GM18873 (cell line): Measurements from ENCODE around the gene TGM2.
A peak's percentile ranks its signal among the peaks of the same experiment; 100 is the strongest.
"Not testable (repeated sequence)": the region's sequence is repeated elsewhere in the genome, so short reads cannot be mapped to it uniquely, and the experiment has no call there.

Source experiments
- ATAC-seq: cut with Tn5 transposase; IDR thresholded peaks from one replicate; pipeline ENCODE4 v1.9.1; 2021; ENCODE audit warnings: mild to moderate bottlenecking, moderate library complexity, moderate number of reproducible peaks; ENCODE audit not compliant: unreplicated experiment, low FRiP score

Gene TGM2

GRCh38 chr20:38106461-38106860 is 58.6 kb downstream of the TGM2 start:
- ATAC-seq, result no peak

DNA sequence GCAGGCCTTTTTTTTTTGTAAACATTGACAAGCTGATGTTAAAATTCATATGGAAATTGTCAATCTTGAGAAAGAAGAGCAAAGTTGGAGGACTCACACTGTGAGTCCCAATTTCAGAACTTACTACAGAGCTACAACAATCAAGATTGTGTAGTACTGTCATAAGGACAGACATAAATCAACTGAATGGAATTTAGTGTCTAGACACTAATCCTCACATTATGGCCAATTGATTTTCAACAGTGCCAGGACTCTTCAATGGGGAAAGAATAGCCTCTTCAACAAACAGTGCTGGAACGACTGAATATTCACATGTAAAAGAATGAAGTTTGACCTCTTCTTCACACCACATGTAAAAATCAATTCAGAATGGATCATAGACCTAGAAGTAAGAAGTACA is 60.8 kb downstream of the TGM2 start:
- ATAC-seq, result no peak

GRCh38 chr20:38102206-38102605 is 62.9 kb downstream of the TGM2 start:
- not testable (repeated sequence) for ATAC-seq

DNA sequence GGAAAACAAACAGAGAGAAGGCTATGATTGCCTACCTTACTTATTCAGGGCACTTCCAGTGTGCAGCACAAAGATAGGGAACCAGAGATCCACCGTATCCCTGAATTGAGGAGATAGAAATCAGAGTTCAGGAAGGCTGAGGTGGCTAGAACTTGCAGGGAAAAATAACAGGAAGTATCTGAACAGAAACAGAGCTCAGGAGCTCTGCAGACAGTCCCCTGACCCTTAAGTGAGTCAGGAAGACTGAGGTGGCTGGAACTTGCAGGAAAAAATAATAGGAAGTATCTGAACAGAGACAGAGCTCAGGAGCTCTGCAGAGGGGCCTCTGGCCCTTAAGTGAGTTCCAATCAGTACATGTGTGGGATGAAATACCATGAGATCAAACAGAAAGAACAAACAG is 66.1 kb downstream of the TGM2 start:
- no peak for ATAC-seq

- no peak for ATAC-seq
These were observed 69.9 kb downstream of the TGM2 start for GRCh38 chr20:38095017-38095686.

- peak; percentile 51 for ATAC-seq
These were observed 70.6 kb downstream of the TGM2 start for GRCh38 chr20:38094373-38094891.

DNA sequence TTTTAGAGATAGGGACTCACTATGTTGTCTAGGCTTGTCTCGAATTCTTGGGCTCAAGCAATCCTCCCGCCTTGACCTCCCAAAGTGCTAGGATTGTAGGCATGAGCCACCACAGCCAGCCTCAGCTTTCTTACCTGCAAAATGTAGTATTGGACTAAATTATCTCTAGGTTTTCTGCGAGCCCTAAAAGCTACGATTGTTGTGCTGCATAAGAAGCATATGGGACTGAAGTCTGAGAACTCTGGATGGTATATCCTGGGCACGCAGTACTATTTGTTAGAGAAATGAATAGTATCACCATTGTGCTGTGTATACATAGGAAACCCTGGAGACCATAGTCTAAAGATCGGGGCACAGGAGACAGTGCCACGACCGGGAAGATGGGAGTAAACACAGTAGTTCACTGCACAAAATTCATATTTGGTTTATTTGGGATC is 71.4 kb downstream of the TGM2 start:
- no peak for ATAC-seq

- no peak for ATAC-seq
These were observed 72.2 kb downstream of the TGM2 start for GRCh38 chr20:38092915-38093314.

- ATAC-seq, result no peak
These were observed 72.7 kb downstream of the TGM2 start for GRCh38 chr20:38092260-38092857.

DNA sequence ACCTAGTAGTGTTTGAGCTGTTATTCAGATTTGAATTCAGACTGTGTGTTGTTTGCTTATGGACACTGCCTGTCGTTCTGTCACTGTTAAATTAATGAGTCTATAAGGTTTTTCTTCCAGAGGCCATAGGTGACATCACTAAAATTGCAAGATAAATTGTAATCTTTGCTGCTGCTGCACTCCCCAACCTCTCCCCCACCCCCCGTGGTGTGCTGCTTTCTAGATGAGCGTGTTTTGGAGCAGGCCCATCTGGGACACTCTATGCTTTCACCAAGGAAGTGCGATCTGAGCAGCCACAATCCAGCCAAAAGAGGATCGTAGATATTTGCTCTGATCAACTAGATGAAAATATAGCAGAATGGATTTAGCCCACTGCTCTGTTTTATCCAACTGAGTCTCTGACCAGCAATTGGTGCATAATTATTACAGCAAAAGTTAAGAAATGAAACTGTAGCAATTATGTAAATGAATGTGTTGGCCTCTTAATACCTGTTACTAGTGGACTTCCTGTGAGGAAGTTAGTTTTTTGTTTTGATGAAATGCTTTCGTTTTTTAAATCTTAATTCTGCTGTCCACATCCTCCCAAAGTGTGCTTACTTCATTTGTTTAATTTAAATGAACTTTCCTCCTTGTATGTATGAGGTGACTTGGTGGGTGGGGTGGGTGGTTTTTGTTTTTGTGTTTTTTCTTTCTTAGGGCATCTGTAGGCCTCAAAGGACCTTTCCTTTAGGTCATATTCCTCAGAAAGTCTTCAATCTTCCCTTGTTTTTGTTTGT is 73.4 kb downstream of the TGM2 start:
- no peak for ATAC-seq

GRCh38 chr20:38090061-38090460 is 75.0 kb downstream of the TGM2 start:
- ATAC-seq, result no peak

- no peak for ATAC-seq
These were observed 75.6 kb downstream of the TGM2 start for GRCh38 chr20:38089500-38089899.

- ATAC-seq, result no peak
These were observed 80.0 kb downstream of the TGM2 start for GRCh38 chr20:38085026-38085425.

GRCh38 chr20:38084425-38084951 is 80.6 kb downstream of the TGM2 start:
- ATAC-seq, result no peak

- no peak for ATAC-seq
These were observed 81.6 kb downstream of the TGM2 start for GRCh38 chr20:38083338-38084048.

- ATAC-seq, result no peak
These were observed 82.2 kb downstream of the TGM2 start for GRCh38 chr20:38082894-38083293.

DNA sequence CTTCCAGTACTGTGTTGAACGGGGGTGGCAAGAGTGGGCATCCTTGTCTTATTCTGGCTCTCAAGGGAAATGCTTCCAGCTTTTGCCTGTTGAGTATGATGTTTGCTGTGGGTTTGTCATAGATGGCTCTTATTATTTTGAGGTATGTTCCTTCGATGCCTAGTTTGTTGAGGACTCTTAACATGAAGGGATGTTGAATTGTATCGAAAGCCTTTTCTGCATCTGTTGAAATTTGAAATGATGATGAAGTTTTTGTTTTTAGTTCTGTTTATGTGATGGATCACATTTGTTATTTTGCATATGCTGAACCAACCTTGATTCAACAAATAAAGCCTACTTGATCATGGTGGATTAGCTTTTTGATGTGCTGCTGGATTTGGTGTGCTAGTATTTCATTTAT is 83.5 kb downstream of the TGM2 start:
- ATAC-seq, result no peak

DNA sequence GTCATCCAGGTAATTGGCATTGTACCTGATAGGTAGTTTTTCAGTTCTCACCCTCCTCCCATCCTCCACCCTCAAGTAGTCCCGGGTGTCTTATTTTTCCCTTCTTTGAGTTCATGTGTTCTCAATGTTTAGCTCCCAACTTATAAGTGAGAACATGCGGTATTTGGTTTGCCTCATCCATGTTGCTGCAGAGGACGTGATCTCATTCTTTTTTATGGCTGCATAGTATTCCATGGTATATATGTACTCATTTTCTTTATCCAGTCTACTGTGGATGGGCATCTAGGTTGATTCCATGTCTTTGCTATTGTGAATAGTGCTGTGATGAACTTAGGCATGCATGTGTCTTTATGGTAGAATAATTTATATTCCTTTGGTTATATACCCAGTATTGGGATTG is 85.7 kb downstream of the TGM2 start:
- no peak for ATAC-seq

DNA sequence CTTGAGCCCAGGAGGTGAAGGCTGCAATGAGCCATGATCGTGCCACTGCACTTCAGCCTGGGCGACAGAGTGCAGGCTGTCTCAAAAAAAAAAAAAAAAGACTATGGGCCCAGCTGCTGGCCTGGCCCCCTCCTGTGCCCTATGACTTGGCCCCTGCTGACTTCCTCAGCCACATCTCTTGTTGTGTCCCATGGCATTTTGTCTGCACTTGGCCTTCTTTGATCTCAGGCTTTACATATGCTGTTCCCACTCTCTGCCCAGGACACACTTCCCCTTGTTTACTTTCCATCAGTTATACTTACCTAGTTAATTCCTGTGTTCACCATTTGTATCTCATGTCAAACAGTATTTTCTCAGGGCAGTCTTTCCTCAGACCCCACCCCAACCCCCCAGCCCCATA is 87.0 kb downstream of the TGM2 start:
- no peak for ATAC-seq
